Lower lobe of right lung (tissue), 2 donors: ENCODE measurements around the gene SETD1B. TPM values are rescaled to one million over a fixed set of nuclear protein-coding genes. Genes with fewer than 3 reads are reported as not detected.

Experiments
- ATAC-seq, 2 donors: fragments of 200-7000 bp; cut with Tn5 transposase; one replicate each; pipeline ENCODE4 v1.9.1; 2020 to 2022; ENCODE audit warnings: mild to moderate bottlenecking in 2 of 2, moderate library complexity in 2 of 2
- DNase-seq: peaks from one replicate; pipeline ENCODE4 v3.0.0-alpha.2; 2020
- H3K27ac ChIP-seq: fragments of 200-600 bp; one replicate; pipeline ENCODE4 v1.8.0; 2022
- H3K27me3 ChIP-seq: fragments of 200-600 bp; one replicate; pipeline ENCODE4 v1.8.0; 2022; ENCODE audit warnings: low read depth
- H3K36me3 ChIP-seq: fragments of 200-600 bp; one replicate; pipeline ENCODE4 v1.8.0; 2022; ENCODE audit warnings: mild to moderate bottlenecking
- H3K4me1 ChIP-seq: fragments of 200-600 bp; one replicate; pipeline ENCODE4 v1.8.0; 2022
- H3K4me3 ChIP-seq: fragments of 200-600 bp; one replicate; pipeline ENCODE4 v1.8.0; 2022; ENCODE audit warnings: mild to moderate bottlenecking
- H3K9me3 ChIP-seq: fragments of 200-600 bp; one replicate; pipeline ENCODE4 v1.8.0; 2022
- CTCF ChIP-seq: fragments of 200-600 bp; IDR thresholded peaks from one replicate; pipeline ENCODE4 v1.8.0; 2022; ENCODE audit warnings: antibody characterized with exemption, mild to moderate bottlenecking
- intact Hi-C: fragments of 100-400 bp; cut with DNase I; formaldehyde crosslinking; loops from one replicate; pipeline ENCODE4 v1.11.0; 2022
- total RNA-seq: library from RNA; stranded (reverse); fragmentation: NEBNext Ultra II Directional; extraction: Animal tissue kit (Norgen Biotek cat#: 25700); gene quantifications from one replicate; pipeline ENCODE4 v1.2.1, GENCODE V29; 2021
- donor health status: DM: no; HTN: yes; CAD: no; lungs with severe emphysema.

The SETD1B gene
- total RNA-seq, 1 donor from 2014 or later = 19.7 TPM

DNA sequence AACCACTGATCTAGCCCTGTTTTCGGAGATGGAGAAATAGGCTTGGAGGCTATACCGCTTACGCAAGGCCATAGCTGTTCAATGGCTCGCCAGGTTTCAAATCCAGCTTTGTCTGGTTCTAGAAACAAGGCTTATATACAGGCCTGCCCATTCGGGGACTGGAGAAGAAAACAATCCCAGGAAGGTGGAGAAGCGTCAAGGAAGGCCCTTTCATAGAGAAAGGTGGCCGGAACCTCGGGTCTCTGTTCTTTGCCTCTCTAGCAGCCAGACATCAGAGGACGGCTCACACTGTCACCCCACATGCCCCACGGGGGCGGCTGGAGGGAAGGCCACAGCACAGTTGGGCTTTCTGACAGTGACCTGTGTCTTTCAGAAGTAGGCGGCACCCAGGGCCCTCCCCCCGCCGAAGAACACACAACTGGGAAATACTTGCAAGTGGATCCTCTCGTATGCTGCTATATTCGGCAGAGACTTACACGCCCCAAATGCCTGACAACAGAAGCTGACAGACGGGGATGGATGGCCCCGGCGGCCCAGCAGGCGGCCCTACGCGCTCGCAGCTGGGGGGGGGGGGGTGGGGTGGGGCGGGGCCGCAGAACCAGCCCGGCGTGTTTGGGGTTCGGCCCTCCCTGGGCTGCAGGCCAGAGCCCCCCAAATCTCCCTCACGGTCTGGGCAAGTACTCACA lies 4.5 kb upstream of the SETD1B start:
- peaks cover 33% of the 10 kb centered on the region for H3K36me3 ChIP-seq
- peak overlapping the region; percentile 85 for H3K4me3 ChIP-seq
- peak; percentile 27 to 48 for ATAC-seq
- no peaks in the 10 kb centered on the region for H3K27me3 ChIP-seq
- no peaks in the 10 kb centered on the region for H3K9me3 ChIP-seq
- peak; percentile 77 for DNase-seq
- intact Hi-C loops = no loop called here
- peak overlapping the region; percentile 100 for H3K27ac ChIP-seq
- TF ChIP-seq CTCF = no peak
- H3K4me1 ChIP-seq = peaks cover 52% of the 10 kb centered on the region

DNA sequence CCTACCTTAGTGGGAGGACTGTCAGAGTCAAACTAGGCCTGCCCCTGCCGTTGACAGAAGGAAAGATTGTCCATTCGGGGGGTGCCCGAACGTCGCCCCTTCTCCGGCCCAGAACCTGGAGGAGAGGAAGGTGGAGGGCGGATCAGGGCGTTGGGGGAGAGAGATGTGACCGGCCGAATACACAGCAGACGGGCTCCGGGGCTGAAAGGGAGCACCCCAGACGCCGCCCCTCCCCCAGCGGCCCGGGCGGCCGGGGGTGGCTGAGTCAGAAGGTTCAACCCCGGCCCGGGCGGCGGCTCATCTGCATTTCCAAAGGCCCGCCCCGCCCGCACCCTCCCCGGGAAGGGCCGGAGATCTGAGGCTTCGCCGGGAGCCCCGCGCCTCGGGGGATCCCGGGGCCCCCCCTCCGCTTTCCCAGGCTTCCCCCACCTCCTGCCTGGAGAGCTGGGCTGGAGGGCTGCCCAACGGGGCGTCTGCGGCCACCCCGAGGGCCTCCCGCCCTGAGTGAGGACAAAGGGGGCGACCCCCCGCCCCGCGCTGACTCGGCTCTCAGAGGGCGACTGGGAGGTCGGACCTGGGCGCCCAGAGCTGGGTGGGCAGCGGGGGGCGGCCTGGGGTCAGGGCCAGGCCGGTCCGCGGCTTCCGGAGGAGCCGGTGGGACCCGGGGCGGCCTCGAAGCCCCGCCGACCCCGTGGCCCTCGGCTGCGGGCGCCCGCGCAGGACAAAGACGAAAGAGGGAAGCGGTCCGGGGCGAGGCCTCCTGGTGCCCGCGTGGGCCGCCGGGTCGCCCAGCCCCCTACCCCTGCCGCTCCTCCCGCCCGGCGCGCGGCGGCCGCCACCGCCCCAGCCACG lies 3.7 kb upstream of the SETD1B start:
- ATAC-seq (peak; percentile 72 to 80), DNase-seq (peak; percentile 94)
- H3K4me1 ChIP-seq = peaks cover 46% of the 10 kb centered on the region
- intact Hi-C loops = no loop called here
- no peaks in the 10 kb centered on the region for H3K27me3 ChIP-seq
- TF ChIP-seq CTCF = no peak
- peak overlapping the region; percentile 85 for H3K4me3 ChIP-seq
- peaks cover 31% of the 10 kb centered on the region for H3K36me3 ChIP-seq
- peak overlapping the region; percentile 100 for H3K27ac ChIP-seq
- no peaks in the 10 kb centered on the region for H3K9me3 ChIP-seq

DNA sequence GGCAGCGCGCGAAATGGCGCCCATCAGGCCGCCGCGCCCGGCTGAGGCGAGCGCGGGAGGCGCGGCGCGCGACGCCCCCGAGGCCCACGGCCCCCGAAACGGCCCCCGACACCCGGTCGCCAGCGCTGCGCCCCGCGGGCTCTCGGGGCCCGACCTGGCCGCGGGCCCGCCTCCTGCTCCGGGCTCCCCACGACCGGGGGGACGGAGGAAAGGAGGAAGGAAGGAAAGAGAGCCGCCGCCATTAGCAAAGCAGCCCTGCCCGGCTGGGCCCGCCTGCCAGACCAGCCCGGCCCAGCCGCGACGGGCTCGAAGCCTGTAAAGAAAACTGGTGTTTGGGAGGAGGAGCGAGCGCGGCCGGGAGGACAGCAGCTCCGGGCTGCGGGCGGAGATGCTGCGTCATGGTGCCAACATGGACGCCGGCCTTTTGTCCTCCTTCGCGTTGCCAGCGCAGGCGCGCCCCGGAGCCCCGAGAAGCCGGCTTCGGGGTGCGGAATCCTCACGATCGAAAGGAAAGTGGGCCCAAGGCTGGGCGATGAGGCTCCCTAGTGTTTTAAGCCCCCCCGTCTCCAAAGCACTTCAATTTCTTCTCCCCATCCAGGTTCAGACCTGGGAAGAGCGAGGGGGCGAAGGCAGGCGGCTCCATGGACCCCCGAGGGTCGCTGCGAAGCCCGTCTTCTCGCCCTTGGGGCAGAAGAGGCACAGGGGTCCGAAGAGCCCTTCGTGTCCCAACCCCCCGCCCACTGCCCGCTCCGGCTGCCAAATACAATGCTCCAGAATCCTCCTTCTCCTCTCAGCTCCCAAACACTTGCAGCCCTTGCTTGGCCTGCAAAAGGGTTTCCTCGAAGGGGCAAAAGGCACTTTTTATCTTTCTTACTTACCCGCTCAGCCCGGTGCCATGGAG lies 2.9 kb upstream of the SETD1B start:
- no peaks in the 10 kb centered on the region for H3K27me3 ChIP-seq
- no peaks in the 10 kb centered on the region for H3K9me3 ChIP-seq
- intact Hi-C loops = no loop called here
- peaks cover 22% of the 10 kb centered on the region for H3K36me3 ChIP-seq
- ATAC-seq (no peak), DNase-seq (peak; percentile 88)
- H3K27ac ChIP-seq = peak overlapping the region; percentile 100
- TF ChIP-seq CTCF = no peak
- H3K4me1 ChIP-seq = peaks cover 46% of the 10 kb centered on the region
- H3K4me3 ChIP-seq = peak overlapping the region; percentile 85

- no peak for TF ChIP-seq CTCF
- Histone ChIP-seq H3K9me3 (no peaks in the 10 kb centered on the region), H3K27me3 (no peaks in the 10 kb centered on the region), H3K4me1 (peaks cover 46% of the 10 kb centered on the region), H3K36me3 (peaks cover 18% of the 10 kb centered on the region), H3K27ac (peak overlapping the region; percentile 100), H3K4me3 (peak overlapping the region; percentile 85)
- intact Hi-C loops = no loop called here
- DNase-seq = no peak
- ATAC-seq = no peak
These were observed 2.0 kb upstream of the SETD1B start for GRCh38 chr12:121801595-121802484.
